Measurements from ENCODE around the gene METTL4. TPM values are rescaled to one million over a fixed set of nuclear protein-coding genes. Genes with fewer than 3 reads are reported as not detected.
A peak's percentile ranks its signal among the peaks of the same experiment; 100 is the strongest.

Gene METTL4
- 8.8 and 10.5 TPM in 2 replicates for total RNA-seq

DNA sequence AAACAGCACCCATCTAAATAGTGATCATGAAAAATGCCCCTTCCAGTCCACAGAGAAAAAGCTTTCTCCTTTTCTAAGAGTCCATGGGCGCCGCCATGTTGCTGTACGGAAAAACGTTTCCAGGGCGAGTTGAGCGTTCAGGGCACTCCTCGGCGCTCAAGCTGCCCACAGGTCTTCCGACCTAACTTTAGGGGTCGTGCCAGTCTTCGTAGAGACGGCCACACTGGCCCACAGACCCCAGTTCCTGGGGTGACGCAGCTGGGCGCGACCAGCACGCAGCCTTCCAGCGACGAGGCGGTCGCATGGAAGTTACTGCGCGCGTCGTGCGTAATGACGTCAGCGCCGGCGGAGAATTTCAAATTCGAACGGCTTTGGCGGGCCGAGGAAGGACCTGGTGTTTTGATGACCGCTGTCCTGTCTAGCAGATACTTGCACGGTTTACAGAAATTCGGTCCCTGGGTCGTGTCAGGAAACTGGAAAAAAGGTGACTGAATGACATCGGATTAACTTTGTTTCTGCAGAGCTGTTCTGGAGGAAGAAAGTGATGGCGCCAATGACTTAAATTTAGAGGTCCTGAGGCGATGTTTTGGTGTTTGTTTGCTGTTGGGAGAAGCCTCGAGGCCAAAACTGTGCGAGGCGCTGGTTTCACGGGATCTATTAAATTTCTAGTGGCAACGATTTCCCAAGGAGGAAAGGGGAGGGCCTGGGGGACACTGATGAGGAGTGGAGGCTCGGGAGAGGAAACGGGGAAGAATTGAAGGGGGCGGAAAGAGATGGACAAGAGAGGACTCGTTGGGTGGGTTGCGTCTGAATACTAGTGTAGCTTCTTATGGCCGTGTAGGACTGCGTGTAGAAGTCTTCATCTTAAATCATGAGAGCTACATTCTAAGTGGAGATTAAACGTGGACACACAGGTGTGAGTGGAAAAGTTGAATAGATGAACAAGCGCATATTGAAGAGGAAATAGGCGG is at the start of gene METTL4, which contains the start of gene NDC80:
Gene METTL4 (minus strand): TSS at position 306 of the 971 bp plus-strand sequence. CDS start 4,289 bp downstream, outside the sequence.
Gene NDC80 (plus strand): TSS at position 358 of the 971 bp plus-strand sequence. CDS start 1,429 bp downstream, outside the sequence.
- TF ChIP-seq, protein P1, sequence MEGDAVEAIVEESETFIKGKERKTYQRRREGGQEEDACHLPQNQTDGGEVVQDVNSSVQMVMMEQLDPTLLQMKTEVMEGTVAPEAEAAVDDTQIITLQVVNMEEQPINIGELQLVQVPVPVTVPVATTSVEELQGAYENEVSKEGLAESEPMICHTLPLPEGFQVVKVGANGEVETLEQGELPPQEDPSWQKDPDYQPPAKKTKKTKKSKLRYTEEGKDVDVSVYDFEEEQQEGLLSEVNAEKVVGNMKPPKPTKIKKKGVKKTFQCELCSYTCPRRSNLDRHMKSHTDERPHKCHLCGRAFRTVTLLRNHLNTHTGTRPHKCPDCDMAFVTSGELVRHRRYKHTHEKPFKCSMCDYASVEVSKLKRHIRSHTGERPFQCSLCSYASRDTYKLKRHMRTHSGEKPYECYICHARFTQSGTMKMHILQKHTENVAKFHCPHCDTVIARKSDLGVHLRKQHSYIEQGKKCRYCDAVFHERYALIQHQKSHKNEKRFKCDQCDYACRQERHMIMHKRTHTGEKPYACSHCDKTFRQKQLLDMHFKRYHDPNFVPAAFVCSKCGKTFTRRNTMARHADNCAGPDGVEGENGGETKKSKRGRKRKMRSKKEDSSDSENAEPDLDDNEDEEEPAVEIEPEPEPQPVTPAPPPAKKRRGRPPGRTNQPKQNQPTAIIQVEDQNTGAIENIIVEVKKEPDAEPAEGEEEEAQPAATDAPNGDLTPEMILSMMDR (IDR thresholded peaks at IDR 0.05; ENCODE audit: extremely low read depth, low read depth, low read length) = no peak
- peak; percentile 73 for DNase-seq (ENCODE audit: insufficient read length, low spot score, missing footprints)
- peak within 1 kb of the TSS; percentile 98 for H2AFZ ChIP-seq (ENCODE audit: low read length)
- no peaks in the 10 kb centered on the region for H3K27me3 ChIP-seq (ENCODE audit: insufficient read depth, low read length)
- H3K79me2 ChIP-seq (ENCODE audit: insufficient read depth, low read length) = peaks cover 73% of the 10 kb centered on the region
- H3K4me3 ChIP-seq (ENCODE audit: insufficient read depth, low read length) = peak within 1 kb of the TSS; percentile 93
- H3K4me2 ChIP-seq (ENCODE audit: insufficient read depth, low read length) = peak within 1 kb of the TSS; percentile 84
- no peaks in the 10 kb centered on the region for H4K20me1 ChIP-seq (ENCODE audit: insufficient read depth, low read length)
- H3K36me3 ChIP-seq (ENCODE audit: insufficient read depth, low read length) = peaks cover 14% of the 10 kb centered on the region
- no peaks in the 10 kb centered on the region for H3K9me3 ChIP-seq (ENCODE audit: low read depth, low read length)
- peaks cover 28% of the 10 kb centered on the region for H3K4me1 ChIP-seq (ENCODE audit: insufficient read depth, low read length)
- H3K27ac ChIP-seq (ENCODE audit: low read depth, low read length) = peak within 1 kb of the TSS; percentile 99

DNA sequence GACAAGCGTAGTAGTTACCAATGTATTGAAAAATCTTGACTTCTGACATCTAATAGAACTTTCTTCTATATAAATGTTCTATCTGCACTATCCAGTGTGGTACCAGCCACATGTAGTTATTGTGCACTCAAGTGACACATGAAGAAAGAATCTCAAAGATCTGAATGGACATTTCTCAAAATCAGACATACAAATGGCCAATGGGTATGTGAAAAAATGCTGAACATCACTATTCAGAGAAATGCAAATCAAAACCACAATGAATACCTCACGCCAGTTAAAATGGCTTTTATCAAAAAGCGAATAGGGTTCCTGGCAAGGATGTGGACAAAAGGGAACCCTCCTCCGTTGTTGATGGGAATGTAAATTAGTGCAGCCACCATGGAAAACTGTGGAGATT is 46.7 kb upstream of the METTL4 start:
- Histone ChIP-seq H3K79me2 (ENCODE audit: insufficient read depth, low read length) (no peaks in the 10 kb centered on the region), H3K4me2 (ENCODE audit: insufficient read depth, low read length) (no peak overlapping the region), H3K4me3 (ENCODE audit: insufficient read depth, low read length) (no peak overlapping the region), H3K27ac (ENCODE audit: low read depth, low read length) (no peak overlapping the region), H3K4me1 (ENCODE audit: insufficient read depth, low read length) (peaks cover 3% of the 10 kb centered on the region), H2AFZ (ENCODE audit: low read length) (no peak overlapping the region), H3K27me3 (ENCODE audit: insufficient read depth, low read length) (no peaks in the 10 kb centered on the region), H4K20me1 (ENCODE audit: insufficient read depth, low read length) (no peaks in the 10 kb centered on the region), H3K36me3 (ENCODE audit: insufficient read depth, low read length) (peaks cover 9% of the 10 kb centered on the region), H3K9me3 (ENCODE audit: low read depth, low read length) (no peaks in the 10 kb centered on the region)
- no peak for DNase-seq (ENCODE audit: insufficient read length, low spot score, missing footprints)
- TF ChIP-seq, protein P1 (IDR thresholded peaks at IDR 0.05; ENCODE audit: extremely low read depth, low read depth, low read length) = no peak

GRCh38 chr18:2617401-2617998 is 46.2 kb upstream of the METTL4 start:
- H3K4me2 ChIP-seq (ENCODE audit: insufficient read depth, low read length) = no peak overlapping the region
- no peak overlapping the region for H3K4me3 ChIP-seq (ENCODE audit: insufficient read depth, low read length)
- no peak overlapping the region for H3K27ac ChIP-seq (ENCODE audit: low read depth, low read length)
- H3K27me3 ChIP-seq (ENCODE audit: insufficient read depth, low read length) = no peaks in the 10 kb centered on the region
- no peak overlapping the region for H2AFZ ChIP-seq (ENCODE audit: low read length)
- H3K4me1 ChIP-seq (ENCODE audit: insufficient read depth, low read length) = peaks cover 3% of the 10 kb centered on the region
- no peaks in the 10 kb centered on the region for H4K20me1 ChIP-seq (ENCODE audit: insufficient read depth, low read length)
- no peaks in the 10 kb centered on the region for H3K79me2 ChIP-seq (ENCODE audit: insufficient read depth, low read length)
- H3K9me3 ChIP-seq (ENCODE audit: low read depth, low read length) = no peaks in the 10 kb centered on the region
- H3K36me3 ChIP-seq (ENCODE audit: insufficient read depth, low read length) = peaks cover 9% of the 10 kb centered on the region
- TF ChIP-seq, protein P1 (IDR thresholded peaks at IDR 0.05; ENCODE audit: extremely low read depth, low read depth, low read length) = no peak
- no peak for DNase-seq (ENCODE audit: insufficient read length, low spot score, missing footprints)

GRCh38 chr18:2612996-2613395 is 41.7 kb upstream of the METTL4 start:
- no peak overlapping the region for H3K4me2 ChIP-seq (ENCODE audit: insufficient read depth, low read length)
- H3K79me2 ChIP-seq (ENCODE audit: insufficient read depth, low read length) = no peaks in the 10 kb centered on the region
- H3K4me1 ChIP-seq (ENCODE audit: insufficient read depth, low read length) = peaks cover 3% of the 10 kb centered on the region
- peaks cover 13% of the 10 kb centered on the region for H3K36me3 ChIP-seq (ENCODE audit: insufficient read depth, low read length)
- H3K9me3 ChIP-seq (ENCODE audit: low read depth, low read length) = no peaks in the 10 kb centered on the region
- peak overlapping the region; percentile 21 for H2AFZ ChIP-seq (ENCODE audit: low read length)
- H3K4me3 ChIP-seq (ENCODE audit: insufficient read depth, low read length) = no peak overlapping the region
- DNase-seq (ENCODE audit: insufficient read length, low spot score, missing footprints) = no peak
- no peaks in the 10 kb centered on the region for H3K27me3 ChIP-seq (ENCODE audit: insufficient read depth, low read length)
- TF ChIP-seq, protein P1 (IDR thresholded peaks at IDR 0.05; ENCODE audit: extremely low read depth, low read depth, low read length) = no peak
- H3K27ac ChIP-seq (ENCODE audit: low read depth, low read length) = no peak overlapping the region
- H4K20me1 ChIP-seq (ENCODE audit: insufficient read depth, low read length) = no peaks in the 10 kb centered on the region

Measured in osteoblast (primary cell).